Epidermal melanocyte (primary cell): ENCODE measurements around the gene PTN.

Experiments used
- DNase-seq: peaks from one replicate; pipeline ENCODE4 v3.0.0; 2011; ENCODE audit warnings: low spot score; ENCODE audit not compliant: insufficient read length

Gene PTN

GRCh38 chr7:137324796-137325696 lies 18.5 kb downstream of the PTN start:
- no peak for DNase-seq

GRCh38 chr7:137316648-137317353 lies 26.7 kb downstream of the PTN start:
- no peak for DNase-seq

- no peak for DNase-seq
Measured at GRCh38 chr7:137313201-137313600, 30.3 kb downstream of the PTN start.

DNA sequence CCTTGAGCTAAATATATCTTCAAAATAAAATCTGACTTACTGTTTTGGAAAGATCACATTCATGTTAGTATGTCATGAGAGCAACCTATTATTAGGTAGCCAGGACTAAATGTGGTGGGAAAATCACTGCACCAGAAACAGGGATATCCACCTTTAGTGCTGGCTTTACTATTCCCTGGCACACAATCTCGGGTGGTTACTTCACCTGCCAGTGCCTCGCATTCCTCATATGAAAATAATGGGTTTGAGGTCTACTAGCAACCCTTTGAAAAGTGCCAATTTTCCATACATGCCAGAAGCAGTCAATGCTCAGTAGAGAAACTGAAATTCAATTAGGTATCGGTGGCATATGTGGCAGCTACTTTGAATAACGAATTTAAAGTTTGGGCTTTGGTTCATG lies 36.8 kb downstream of the PTN start:
- DNase-seq = no peak

GRCh38 chr7:137305901-137306621 lies 37.5 kb downstream of the PTN start:
- no peak for DNase-seq

DNA sequence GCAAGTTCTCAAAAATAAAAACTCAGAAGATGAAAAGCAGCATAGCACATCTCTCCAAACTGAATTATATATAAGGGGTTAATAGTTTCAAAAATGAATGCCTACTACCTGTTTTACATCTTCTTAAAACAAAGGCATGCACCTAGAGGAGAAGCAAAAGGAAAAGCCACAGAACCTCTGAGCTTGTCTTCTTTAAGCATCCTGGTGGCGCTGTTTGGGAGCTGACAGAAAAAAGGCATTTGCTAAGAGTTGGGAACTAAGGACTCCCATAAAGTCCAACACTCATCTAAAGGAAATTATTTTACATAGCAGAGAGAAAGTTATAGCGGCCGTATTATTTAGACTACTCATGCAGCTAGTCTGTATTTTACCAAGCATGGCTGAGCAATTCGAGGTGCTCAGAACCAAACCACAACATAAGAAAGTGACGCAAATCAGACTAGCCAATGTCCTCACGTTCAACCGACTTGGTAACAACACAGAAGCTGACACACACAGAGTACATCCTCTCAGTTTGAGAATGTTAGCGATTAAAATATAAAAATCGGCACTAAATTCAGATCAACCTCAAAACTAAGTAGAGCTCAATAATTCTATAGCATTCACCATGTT lies 38.8 kb downstream of the PTN start:
- no peak for DNase-seq

- DNase-seq = no peak
Measured at GRCh38 chr7:137304165-137304564, 39.4 kb downstream of the PTN start.

DNA sequence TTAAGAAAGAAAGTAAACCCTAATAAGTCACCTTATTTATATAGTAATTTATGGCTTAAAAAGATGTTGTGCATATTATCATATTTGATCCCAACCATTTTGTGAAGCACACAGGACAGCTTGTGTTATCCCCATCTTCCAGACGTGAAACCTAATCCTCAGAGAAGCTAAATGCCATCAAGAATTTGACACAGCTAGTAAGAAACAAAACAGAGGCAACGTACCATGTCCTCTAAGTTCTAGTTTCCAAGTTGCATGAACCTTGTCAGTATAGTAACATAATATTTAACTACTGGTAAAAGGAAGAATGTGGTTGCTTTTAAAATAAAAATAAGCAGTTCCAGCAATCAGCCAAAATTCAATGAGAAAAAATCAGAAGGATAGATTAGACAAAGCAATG lies 41.5 kb downstream of the PTN start:
- no peak for DNase-seq

DNA sequence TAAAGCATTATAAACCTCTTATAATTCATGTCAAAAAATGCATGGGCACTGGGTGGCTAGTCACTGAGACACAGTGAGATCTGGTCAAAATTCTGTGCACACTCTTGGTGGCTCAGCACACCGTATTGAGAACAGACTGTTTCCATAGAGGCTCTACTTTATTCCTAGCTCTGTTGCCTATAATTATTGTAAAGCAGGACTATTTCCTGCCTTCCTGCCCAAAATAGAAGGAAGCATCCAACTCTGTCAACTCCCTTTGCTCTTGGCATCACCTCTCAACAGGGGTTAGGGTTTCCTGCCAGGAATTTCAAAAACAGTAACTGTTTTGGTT lies 45.1 kb downstream of the PTN start:
- no peak for DNase-seq

DNA sequence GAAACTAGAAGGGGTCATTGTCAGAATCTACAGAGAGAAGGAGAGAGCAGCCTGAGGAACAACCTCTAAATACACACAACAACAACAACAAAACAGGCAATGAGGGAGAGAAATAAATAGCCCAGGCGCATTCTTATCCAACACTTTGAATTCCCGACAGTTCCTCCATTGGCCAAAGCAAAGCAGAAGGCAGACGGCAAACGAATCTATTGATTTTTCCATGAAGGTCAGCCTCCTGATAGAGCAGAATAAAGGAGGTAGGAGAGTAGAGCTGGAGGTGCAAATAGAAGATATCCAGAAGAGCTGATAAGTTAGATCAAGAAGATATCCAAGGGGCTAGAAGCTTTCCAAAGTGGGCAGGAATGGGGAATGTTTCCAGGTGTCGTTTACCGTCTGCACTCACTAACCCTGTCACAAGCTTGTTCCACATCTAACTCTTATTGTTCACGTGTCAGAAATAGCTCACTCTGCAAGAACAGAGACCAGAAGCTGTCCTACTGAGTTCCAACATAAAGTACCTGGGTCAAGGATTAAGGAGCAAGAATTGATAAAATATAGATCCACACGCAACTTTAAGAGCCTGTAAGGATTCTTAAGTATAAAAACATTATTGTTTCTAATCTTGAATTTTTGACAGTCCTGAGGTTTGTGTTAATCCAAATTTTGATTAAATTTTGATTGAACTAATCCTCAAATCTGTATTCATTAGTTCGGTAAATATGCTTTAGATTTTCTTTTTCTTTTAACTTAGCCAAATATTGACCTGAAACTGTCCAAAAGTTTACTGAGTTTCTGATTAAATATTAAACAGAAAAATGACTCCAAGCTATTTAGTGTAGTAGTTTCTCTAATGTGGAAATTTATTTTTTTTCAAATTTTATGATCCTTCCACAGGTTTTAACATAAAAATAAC lies 45.7 kb downstream of the PTN start:
- no peak for DNase-seq

DNA sequence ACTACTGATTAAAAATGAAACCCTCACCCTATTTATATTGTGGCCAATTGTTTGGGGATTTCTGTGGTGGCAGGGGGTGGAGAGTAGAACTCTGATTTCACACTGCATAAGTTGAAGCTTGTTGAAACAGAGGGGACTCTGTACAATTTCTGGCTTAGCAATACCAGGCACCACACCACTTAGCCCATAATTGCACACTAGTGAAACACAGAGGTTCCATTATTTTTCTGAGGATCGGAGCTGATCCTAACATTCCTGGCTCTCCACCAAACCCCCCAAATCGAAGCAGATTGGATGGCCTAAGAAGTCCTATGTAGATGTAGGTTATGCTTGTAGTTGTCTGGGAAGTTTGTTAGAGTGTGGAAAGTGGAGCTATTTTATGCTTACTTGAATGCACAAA lies 47.0 kb downstream of the PTN start:
- no peak for DNase-seq

- no peak for DNase-seq
Measured at GRCh38 chr7:137295739-137296324, 47.7 kb downstream of the PTN start.

GRCh38 chr7:137289101-137289500 lies 54.4 kb downstream of the PTN start:
- no peak for DNase-seq

DNA sequence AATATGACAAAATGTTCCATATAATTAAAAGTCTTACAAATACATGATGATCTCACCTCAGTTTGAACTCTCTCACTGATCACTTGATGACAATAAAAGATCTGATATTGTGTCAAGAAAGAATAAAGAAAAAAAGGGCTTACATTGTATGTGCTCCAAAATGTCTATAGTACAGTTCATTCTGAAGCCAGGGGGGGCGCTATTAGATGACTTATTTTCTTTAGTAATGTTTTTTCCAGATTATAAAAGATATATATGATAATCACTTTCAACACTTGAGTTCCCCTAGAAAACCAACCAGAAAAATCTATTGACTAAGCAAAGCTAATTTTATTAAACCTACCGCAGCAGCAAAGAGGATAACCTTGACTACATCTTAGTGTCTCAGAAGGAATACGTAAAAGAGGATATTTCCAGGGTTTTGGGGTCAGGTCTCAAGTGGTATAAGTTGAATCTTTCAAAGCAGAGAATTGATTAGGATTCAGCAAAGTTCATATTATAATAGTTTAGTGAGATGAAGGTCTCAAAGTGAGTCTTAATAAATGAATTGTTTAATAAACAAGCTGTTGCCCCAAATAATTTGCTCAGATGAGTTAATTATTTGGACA lies 55.8 kb downstream of the PTN start:
- DNase-seq = no peak

- DNase-seq = no peak
Measured at GRCh38 chr7:137283153-137283552, 60.4 kb downstream of the PTN start.

GRCh38 chr7:137282043-137282442 lies 61.5 kb downstream of the PTN start:
- DNase-seq = no peak

DNA sequence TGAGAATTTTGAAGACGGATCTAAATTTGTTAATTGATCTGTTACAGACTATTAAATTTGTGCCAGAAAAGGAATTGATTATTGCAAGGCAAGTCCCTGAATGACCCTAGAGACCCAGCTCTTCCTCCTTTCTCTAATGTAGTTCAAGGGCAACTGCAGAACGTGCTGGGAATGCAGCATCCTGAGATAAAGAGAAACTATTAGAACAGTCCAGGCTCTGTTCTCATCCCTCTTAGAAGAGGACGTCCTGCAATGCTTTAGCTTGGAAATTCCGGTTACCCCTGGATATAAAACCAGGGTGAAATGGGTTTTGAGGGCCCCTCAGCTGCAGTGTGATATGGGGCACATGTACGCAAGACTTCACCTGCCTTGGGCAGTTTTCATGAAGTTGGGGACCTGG lies 67.3 kb downstream of the PTN start:
- no peak for DNase-seq

GRCh38 chr7:137272249-137272648 lies 71.3 kb downstream of the PTN start:
- no peak for DNase-seq

DNA sequence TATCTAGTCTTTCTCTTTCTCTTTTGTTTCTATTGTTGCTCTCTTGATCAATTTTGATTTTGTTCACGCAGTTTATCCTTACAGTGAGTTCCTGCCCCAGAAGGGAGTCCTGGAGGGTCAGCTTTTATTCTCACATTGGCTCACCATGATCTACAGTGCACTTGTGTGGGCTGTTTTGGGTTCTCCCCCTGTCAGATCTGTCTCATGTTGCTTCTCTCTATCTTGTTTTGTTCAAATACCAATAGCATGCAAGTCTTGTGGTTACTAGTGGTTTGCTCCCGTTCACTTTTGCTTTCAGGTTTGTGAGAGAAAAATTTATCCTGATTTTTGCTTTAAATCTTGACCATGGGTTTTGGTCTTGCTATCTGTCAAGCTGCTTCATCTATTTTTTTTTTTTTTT lies 74.3 kb downstream of the PTN start:
- DNase-seq = no peak
